Neural progenitor cell (in vitro differentiated cells): ENCODE measurements around the gene MAGEB17. TPM values are rescaled to one million over a fixed set of nuclear protein-coding genes. Genes with fewer than 3 reads are reported as not detected.
"Not testable (repeated sequence)": the region's sequence is repeated elsewhere in the genome, so short reads cannot be mapped to it uniquely, and the experiment has no call there.

Experiments
- DNase-seq: peaks from one replicate; pipeline ENCODE4 v3.0.0-alpha.2; 2016; ENCODE audit warnings: low spot score
- H2AFZ ChIP-seq: fragments of 200-600 bp; sonication (generic); replicated peaks from 2 replicates; pipeline ENCODE4 v1.6.1; 2016; ENCODE audit warnings: antibody characterized with exemption
- H3F3A ChIP-seq: fragments of 200-600 bp; sonication (generic); 2 replicates; pipeline ENCODE4 v1.6.1; 2016; ENCODE audit warnings: antibody characterized with exemption, low read depth
- H3K27ac ChIP-seq: fragments of 200-600 bp; sonication (generic); 2 replicates; pipeline ENCODE4 v1.5.1; 2016; ENCODE audit warnings: mild to moderate bottlenecking
- H3K27me3 ChIP-seq: fragments of 200-600 bp; sonication (generic); 2 replicates; pipeline ENCODE4 v1.6.1; 2016; ENCODE audit warnings: mild to moderate bottlenecking, moderate library complexity
- H3K36me3 ChIP-seq: fragments of 200-600 bp; sonication (generic); 2 replicates; pipeline ENCODE4 v1.5.1; 2016
- H3K4me1 ChIP-seq: fragments of 200-600 bp; sonication (generic); 2 replicates; pipeline ENCODE4 v1.6.1; 2016; ENCODE audit warnings: mixed run types
- H3K4me2 ChIP-seq: fragments of 200-600 bp; sonication (generic); 2 replicates; pipeline ENCODE4 v1.6.1; 2016
- H3K4me3 ChIP-seq: fragments of 200-600 bp; sonication (generic); 2 replicates; pipeline ENCODE4 v1.5.1; 2016
- H3K79me2 ChIP-seq: fragments of 200-600 bp; sonication (generic); 2 replicates; pipeline ENCODE4 v1.6.1; 2016; ENCODE audit warnings: low read depth
- H3K9ac ChIP-seq: fragments of 200-600 bp; sonication (generic); 2 replicates; pipeline ENCODE4 v1.6.1; 2016
- H3K9me3 ChIP-seq: fragments of 200-600 bp; sonication (generic); 2 replicates; pipeline ENCODE4 v1.5.1; 2016; ENCODE audit warnings: low read depth
- H4K20me1 ChIP-seq: fragments of 200-600 bp; sonication (generic); 2 replicates; pipeline ENCODE4 v1.6.1; 2016; ENCODE audit warnings: low read depth
- H3K27ac Mint-ChIP-seq: 3 replicates; pipeline ENCODE4 v1.8.0; 2021; ENCODE audit warnings: mixed read lengths
- H3K27me3 Mint-ChIP-seq: 2 replicates; pipeline ENCODE4 v1.8.0; 2022; ENCODE audit warnings: low read depth, mild to moderate bottlenecking, inconsistent platforms, moderate library complexity, mixed read lengths; ENCODE audit not compliant: insufficient read depth
- H3K36me3 Mint-ChIP-seq: 3 replicates; pipeline ENCODE4 v1.8.0; 2021; ENCODE audit warnings: mixed read lengths
- H3K4me1 Mint-ChIP-seq: 3 replicates; pipeline ENCODE4 v1.8.0; 2021; ENCODE audit warnings: mixed read lengths
- H3K4me3 Mint-ChIP-seq: 3 replicates; pipeline ENCODE4 v1.8.0; 2021; ENCODE audit warnings: mild to moderate bottlenecking, moderate library complexity, mixed read lengths
- H3K9me3 Mint-ChIP-seq: 3 replicates; pipeline ENCODE4 v1.8.0; 2020; ENCODE audit warnings: mixed read lengths
- EZH2 ChIP-seq: fragments of 200-600 bp; sonication (generic); IDR thresholded peaks from 2 replicates; pipeline ENCODE4 v1.6.1; 2017; ENCODE audit warnings: antibody characterized with exemption, mild to moderate bottlenecking, moderate library complexity
- EZH2phosphoT487 ChIP-seq: fragments of 200-600 bp; sonication (generic); IDR thresholded peaks from 2 replicates; pipeline ENCODE4 v1.6.1; 2017; ENCODE audit warnings: antibody characterized with exemption
- total RNA-seq: library from RNA; depleted of rRNA; stranded (reverse); fragments of >200 nt; gene quantifications from 2 replicates; pipeline ENCODE4 v1.2.3, GENCODE V29; 2015; ENCODE audit warnings: low replicate concordance
- TF ChIP-seq, protein P1 (sequence below): fragments of 200-600 bp; sonication (generic); IDR thresholded peaks from 2 replicates; pipeline ENCODE4 v1.5.1; 2017; ENCODE audit warnings: antibody characterized with exemption, mild to moderate bottlenecking

MAGEB17 gene
- total RNA-seq, 1 donor from 2014 or later = 0.09 TPM

DNA sequence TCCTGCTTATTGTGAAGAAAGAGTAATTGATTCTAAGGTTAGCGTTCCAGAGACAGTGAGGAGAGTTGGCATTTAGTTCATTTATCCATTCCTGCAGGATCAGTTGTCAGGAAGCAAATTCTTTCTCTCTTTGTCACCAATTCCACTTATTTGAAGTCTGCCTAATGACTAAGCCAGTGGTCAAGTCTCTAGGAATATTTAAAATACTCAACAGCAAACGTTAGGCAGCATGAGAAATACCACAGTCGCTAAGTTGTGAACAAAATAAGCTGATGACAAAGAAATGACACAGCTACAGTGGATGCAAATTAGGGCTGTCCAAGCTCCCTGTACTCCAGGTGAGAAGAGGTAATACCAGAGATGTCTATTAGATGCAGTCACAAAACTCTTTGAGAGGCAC, 6.6 kb upstream of the MAGEB17 start:
- H3K9ac ChIP-seq = no peak overlapping the region
- H4K20me1 ChIP-seq = no peaks in the 10 kb centered on the region
- H3K9me3 ChIP-seq = no peaks in the 10 kb centered on the region
- no peaks in the 10 kb centered on the region for H3K36me3 ChIP-seq
- no peaks in the 10 kb centered on the region for H3K27me3 Mint-ChIP-seq
- no peak overlapping the region for H2AFZ ChIP-seq
- no peaks in the 10 kb centered on the region for H3K27me3 ChIP-seq
- no peak overlapping the region for H3K27ac Mint-ChIP-seq
- peaks cover 2% of the 10 kb centered on the region for H3K9me3 Mint-ChIP-seq
- DNase-seq = no peak
- H3K4me3 ChIP-seq = no peak overlapping the region
- no peaks in the 10 kb centered on the region for H3F3A ChIP-seq
- H3K4me2 ChIP-seq = no peak overlapping the region
- TF ChIP-seq EZH2 = no peak
- H3K36me3 Mint-ChIP-seq = peaks cover 2% of the 10 kb centered on the region
- H3K4me3 Mint-ChIP-seq = no peak overlapping the region
- no peak overlapping the region for H3K27ac ChIP-seq
- peaks cover 10% of the 10 kb centered on the region for H3K4me1 Mint-ChIP-seq
- peaks cover 10% of the 10 kb centered on the region for H3K4me1 ChIP-seq
- no peaks in the 10 kb centered on the region for H3K79me2 ChIP-seq

DNA sequence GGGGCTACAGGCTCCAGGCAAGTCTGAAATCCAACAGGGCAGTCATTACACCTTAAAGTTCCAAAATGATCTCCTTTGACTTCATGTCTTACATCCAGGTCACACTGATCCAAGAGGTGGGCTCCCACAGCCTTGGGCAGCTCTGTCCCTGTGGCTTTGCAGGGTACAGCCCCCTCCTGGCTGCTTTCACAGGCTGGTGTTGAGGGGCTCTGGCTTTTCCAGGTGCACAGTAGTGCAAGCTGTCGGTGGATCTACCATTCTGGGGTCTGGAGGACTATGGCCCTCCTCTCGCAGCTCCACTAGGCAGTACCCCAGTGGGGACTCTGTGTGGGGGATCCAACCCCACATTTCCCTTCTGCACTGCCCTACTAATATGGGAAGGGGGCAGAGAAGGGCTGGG, 6.1 kb upstream of the MAGEB17 start:
- not testable (repeated sequence) for H3K27ac Mint-ChIP-seq, H3F3A ChIP-seq, H3K4me1 ChIP-seq, H3K79me2 ChIP-seq, H3K27me3 ChIP-seq, H3K9me3 Mint-ChIP-seq, H3K9me3 ChIP-seq, H3K4me3 Mint-ChIP-seq, DNase-seq, H3K36me3 Mint-ChIP-seq, H3K4me2 ChIP-seq, H3K4me3 ChIP-seq, H3K4me1 Mint-ChIP-seq, H3K27ac ChIP-seq, H4K20me1 ChIP-seq, H3K9ac ChIP-seq, H3K27me3 Mint-ChIP-seq, H2AFZ ChIP-seq, H3K36me3 ChIP-seq

GRCh38 chrX:16162391-16162790, 4.9 kb upstream of the MAGEB17 start:
- Mint-ChIP-seq H3K9me3 (peaks cover 4% of the 10 kb centered on the region), H3K27me3 (peaks cover 2% of the 10 kb centered on the region), H3K4me3 (no peak overlapping the region), H3K36me3 (peaks cover 2% of the 10 kb centered on the region), H3K27ac (no peak overlapping the region), H3K4me1 (peaks cover 5% of the 10 kb centered on the region)
- no peak overlapping the region for H2AFZ ChIP-seq
- no peaks in the 10 kb centered on the region for H3F3A ChIP-seq
- no peak overlapping the region for H3K9ac ChIP-seq
- TF ChIP-seq EZH2 = no peak
- TF ChIP-seq, protein P1, sequence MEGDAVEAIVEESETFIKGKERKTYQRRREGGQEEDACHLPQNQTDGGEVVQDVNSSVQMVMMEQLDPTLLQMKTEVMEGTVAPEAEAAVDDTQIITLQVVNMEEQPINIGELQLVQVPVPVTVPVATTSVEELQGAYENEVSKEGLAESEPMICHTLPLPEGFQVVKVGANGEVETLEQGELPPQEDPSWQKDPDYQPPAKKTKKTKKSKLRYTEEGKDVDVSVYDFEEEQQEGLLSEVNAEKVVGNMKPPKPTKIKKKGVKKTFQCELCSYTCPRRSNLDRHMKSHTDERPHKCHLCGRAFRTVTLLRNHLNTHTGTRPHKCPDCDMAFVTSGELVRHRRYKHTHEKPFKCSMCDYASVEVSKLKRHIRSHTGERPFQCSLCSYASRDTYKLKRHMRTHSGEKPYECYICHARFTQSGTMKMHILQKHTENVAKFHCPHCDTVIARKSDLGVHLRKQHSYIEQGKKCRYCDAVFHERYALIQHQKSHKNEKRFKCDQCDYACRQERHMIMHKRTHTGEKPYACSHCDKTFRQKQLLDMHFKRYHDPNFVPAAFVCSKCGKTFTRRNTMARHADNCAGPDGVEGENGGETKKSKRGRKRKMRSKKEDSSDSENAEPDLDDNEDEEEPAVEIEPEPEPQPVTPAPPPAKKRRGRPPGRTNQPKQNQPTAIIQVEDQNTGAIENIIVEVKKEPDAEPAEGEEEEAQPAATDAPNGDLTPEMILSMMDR = no peak
- TF ChIP-seq EZH2phosphoT487 = no peak
- DNase-seq = no peak
- H3K36me3 ChIP-seq = no peaks in the 10 kb centered on the region
- H3K79me2 ChIP-seq = no peaks in the 10 kb centered on the region
- no peaks in the 10 kb centered on the region for H3K9me3 ChIP-seq
- H3K4me2 ChIP-seq = no peak overlapping the region
- no peaks in the 10 kb centered on the region for H4K20me1 ChIP-seq
- no peak overlapping the region for H3K27ac ChIP-seq
- H3K4me1 ChIP-seq = no peaks in the 10 kb centered on the region
- no peaks in the 10 kb centered on the region for H3K27me3 ChIP-seq
- H3K4me3 ChIP-seq = no peak overlapping the region

- Histone ChIP-seq H3K9me3 (no peaks in the 10 kb centered on the region), H3K36me3 (no peaks in the 10 kb centered on the region), H3K9ac (no peak overlapping the region), H3F3A (no peaks in the 10 kb centered on the region), H3K4me1 (no peaks in the 10 kb centered on the region), H3K27me3 (no peaks in the 10 kb centered on the region), H2AFZ (no peak overlapping the region), H3K27ac (no peak overlapping the region), H3K79me2 (no peaks in the 10 kb centered on the region), H3K4me2 (no peak overlapping the region), H4K20me1 (no peaks in the 10 kb centered on the region), H3K4me3 (no peak overlapping the region)
- H3K4me3 Mint-ChIP-seq = no peak overlapping the region
- TF ChIP-seq, protein P1 = no peak
- TF ChIP-seq EZH2 = no peak
- TF ChIP-seq EZH2phosphoT487 = no peak
- no peak overlapping the region for H3K27ac Mint-ChIP-seq
- DNase-seq = no peak
- peaks cover 4% of the 10 kb centered on the region for H3K9me3 Mint-ChIP-seq
- peaks cover 5% of the 10 kb centered on the region for H3K4me1 Mint-ChIP-seq
- H3K27me3 Mint-ChIP-seq = peaks cover 9% of the 10 kb centered on the region
- H3K36me3 Mint-ChIP-seq = peaks cover 2% of the 10 kb centered on the region
Measured at GRCh38 chrX:16164748-16165147, 2.5 kb upstream of the MAGEB17 start.
